ENCODE results near the gene S100A8. TPM values are rescaled to one million over a fixed set of nuclear protein-coding genes. Genes with fewer than 3 reads are reported as not detected.

Gene S100A8
- total RNA-seq, 2 donors from 2014 or later: 123 to 360 TPM

GRCh38 chr1:153395136-153395685, 4.3 kb upstream of the S100A8 start:
- no peak for DNase-seq (ENCODE audit: low spot score)
- intact Hi-C loops (cut with DNase I): no loop called here

- intact Hi-C loops (cut with DNase I): no loop called here
- no peak for DNase-seq (ENCODE audit: low spot score)
Measured at GRCh38 chr1:153394391-153394790, 3.5 kb upstream of the S100A8 start.

GRCh38 chr1:153393926-153394325, 3.1 kb upstream of the S100A8 start:
- intact Hi-C loops (cut with DNase I): no loop called here
- DNase-seq (ENCODE audit: low spot score): no peak

GRCh38 chr1:153392822-153393221, 1.9 kb upstream of the S100A8 start:
- no peak for DNase-seq (ENCODE audit: low spot score)
- intact Hi-C loops (cut with DNase I): no loop called here

- no peak for DNase-seq (ENCODE audit: low spot score)
- intact Hi-C loops (cut with DNase I): no loop called here
Measured at GRCh38 chr1:153392258-153392657, 1.4 kb upstream of the S100A8 start.

GRCh38 chr1:153389973-153390879, 647 bp downstream of the S100A8 start:
- intact Hi-C loops (cut with DNase I): no loop called here
- DNase-seq (ENCODE audit: low spot score): no peak

GRCh38 chr1:153389401-153389800, 1.5 kb downstream of the S100A8 start:
- DNase-seq (ENCODE audit: low spot score): no peak
- intact Hi-C loops (cut with DNase I): no loop called here

GRCh38 chr1:153387785-153388184, 3.1 kb downstream of the S100A8 start:
- intact Hi-C loops (cut with DNase I): no loop called here
- DNase-seq (ENCODE audit: low spot score): no peak

- intact Hi-C loops (cut with DNase I): no loop called here
- DNase-seq (ENCODE audit: low spot score): no peak
Measured at GRCh38 chr1:153387001-153387400, 3.9 kb downstream of the S100A8 start.

- intact Hi-C loops (cut with DNase I): no loop called here
- peak; percentile 88 for DNase-seq (ENCODE audit: low spot score)
Measured at GRCh38 chr1:153386500-153386901, 4.4 kb downstream of the S100A8 start.

- DNase-seq (ENCODE audit: low spot score): no peak
- intact Hi-C loops (cut with DNase I): no loop called here
Measured at GRCh38 chr1:153384958-153385580, 5.8 kb downstream of the S100A8 start.

GRCh38 chr1:153380711-153381110, 10.2 kb downstream of the S100A8 start:
- DNase-seq (ENCODE audit: low spot score): no peak
- intact Hi-C loops (cut with DNase I): no loop called here

GRCh38 chr1:153379591-153379990, 11.3 kb downstream of the S100A8 start:
- intact Hi-C loops (cut with DNase I): no loop called here
- no peak for DNase-seq (ENCODE audit: low spot score)

GRCh38 chr1:153375511-153375910, 15.4 kb downstream of the S100A8 start, which contains the start of gene S100A12:
S100A12 (minus strand) TSS chr1:153375621; CDS start chr1:153374592, 1,029 bp downstream.
- DNase-seq (ENCODE audit: low spot score): no peak
- intact Hi-C loops (cut with DNase I): no loop called here

- intact Hi-C loops (cut with DNase I): no loop called here
- no peak for DNase-seq (ENCODE audit: low spot score)
Measured at GRCh38 chr1:153374071-153374470, 16.8 kb downstream of the S100A8 start.

- no peak for DNase-seq (ENCODE audit: low spot score)
- intact Hi-C loops (cut with DNase I): no loop called here
Measured at GRCh38 chr1:153372571-153372970, 18.3 kb downstream of the S100A8 start.

GRCh38 chr1:153371231-153371630, 19.6 kb downstream of the S100A8 start:
- intact Hi-C loops (cut with DNase I): no loop called here
- no peak for DNase-seq (ENCODE audit: low spot score)

- no peak for DNase-seq (ENCODE audit: low spot score)
- intact Hi-C loops (cut with DNase I): no loop called here
Measured at GRCh38 chr1:153370146-153370545, 20.7 kb downstream of the S100A8 start.

GRCh38 chr1:153368495-153368894, 22.4 kb downstream of the S100A8 start:
- intact Hi-C loops (cut with DNase I): no loop called here
- DNase-seq (ENCODE audit: low spot score): no peak

- no peak for DNase-seq (ENCODE audit: low spot score)
- intact Hi-C loops (cut with DNase I): no loop called here
Measured at GRCh38 chr1:153367090-153367489, 23.8 kb downstream of the S100A8 start.
